Tibial artery (tissue), 4 donors: ENCODE measurements around the gene KSR1.

ENCODE experiments used
- DNase-seq, 2 donors: peaks; one replicate each; pipeline ENCODE4 v3.0.0-alpha.2; 2019
- H3K27ac ChIP-seq, 2 donors: fragments of 200-600 bp; sonication (generic) in 1 of 2; 1 replicate in 1 of 2; 2 replicates in 1 of 2; pipeline ENCODE4 v1.5.1; 2018 to 2019; ENCODE audit warnings: mild to moderate bottlenecking in 1 of 2
- H3K27me3 ChIP-seq, 2 donors: fragments of 200-600 bp; sonication (generic) in 1 of 2; one replicate each; pipeline versions ENCODE4 v1.5.1 to v1.6.0; 2016 to 2019
- H3K36me3 ChIP-seq, 3 donors: fragments of 200-600 bp; sonication (generic) in 2 of 3; one replicate each; pipeline ENCODE4 v1.5.1; 2016 to 2019; ENCODE audit warnings: mild to moderate bottlenecking in 2 of 3
- H3K4me1 ChIP-seq, 4 donors: fragments of 200-600 bp; sonication (generic) in 2 of 4; 1 replicate in 3 of 4; 2 replicates in 1 of 4; pipeline ENCODE4 v1.5.1; 2016 to 2019
- H3K4me3 ChIP-seq, 2 donors: fragments of 200-600 bp; sonication (generic) in 1 of 2; 1 replicate in 1 of 2; 2 replicates in 1 of 2; pipeline ENCODE4 v1.5.1; 2018 to 2019; ENCODE audit warnings: mild to moderate bottlenecking in 2 of 2
- H3K9me3 ChIP-seq, 3 donors: fragments of 200-600 bp; sonication (generic) in 1 of 3; one replicate each; pipeline ENCODE4 v1.5.1; 2016 to 2019
- CTCF ChIP-seq, 2 experiments: fragments of 200-600 bp in 1 of 2; fragments of 450-650 bp in 1 of 2; IDR thresholded peaks; one replicate each; pipeline ENCODE4 v1.5.1; 2017 to 2019; ENCODE audit warnings: antibody characterized with exemption in 2 of 2, mild to moderate bottlenecking in 1 of 2, moderate library complexity in 1 of 2
- intact Hi-C: fragments of 100-400 bp; cut with DNase I; formaldehyde crosslinking; loops from one replicate; pipeline ENCODE4 v1.15.0; 2023; ENCODE audit warnings: low total_unique reads

KSR1 gene

GRCh38 chr17:27539152-27539551, 82.9 kb downstream of the KSR1 start:
- no peak for TF ChIP-seq CTCF (IDR thresholded peaks at IDR 0.05)
- peak in 1 of 2 donors; percentile 59 for DNase-seq
- Histone ChIP-seq H3K27me3 (no peaks in the 10 kb centered on the region), H3K4me3 (no peak overlapping the region), H3K27ac (peak overlapping the region; percentile 65 to 86), H3K4me1 (peaks cover 4 to 49% (median 37%) of the 10 kb centered on the region in 4 donors), H3K9me3 (no peaks in the 10 kb centered on the region), H3K36me3 (no peaks in the 10 kb centered on the region)
- intact Hi-C loops: no loop called here

- Histone ChIP-seq H3K27ac (peak overlapping the region; percentile 65 to 86), H3K4me1 (peaks cover 4 to 42% (median 32%) of the 10 kb centered on the region in 4 donors), H3K27me3 (no peaks in the 10 kb centered on the region), H3K4me3 (no peak overlapping the region), H3K36me3 (no peaks in the 10 kb centered on the region), H3K9me3 (no peaks in the 10 kb centered on the region)
- intact Hi-C loops: no loop called here
- DNase-seq: no peak
- TF ChIP-seq CTCF (IDR thresholded peaks at IDR 0.05): no peak
Observed at GRCh38 chr17:27539794-27540317, 83.6 kb downstream of the KSR1 start.

GRCh38 chr17:27540318-27541101, 84.3 kb downstream of the KSR1 start:
- intact Hi-C loops: no loop called here
- Histone ChIP-seq H3K4me3 (peak overlapping the region in 1 of 2 donors; percentile 8), H3K9me3 (no peaks in the 10 kb centered on the region), H3K36me3 (no peaks in the 10 kb centered on the region), H3K4me1 (peaks cover 4 to 40% (median 34%) of the 10 kb centered on the region in 4 donors), H3K27ac (peak overlapping the region; percentile 65 to 86), H3K27me3 (no peaks in the 10 kb centered on the region)
- TF ChIP-seq CTCF (IDR thresholded peaks at IDR 0.05): no peak
- DNase-seq: peak; percentile 88 to 97

- Histone ChIP-seq H3K36me3 (no peaks in the 10 kb centered on the region), H3K4me3 (no peak overlapping the region), H3K27me3 (no peaks in the 10 kb centered on the region), H3K9me3 (no peaks in the 10 kb centered on the region), H3K27ac (peak overlapping the region; percentile 65 to 86), H3K4me1 (peaks cover 4 to 40% (median 32%) of the 10 kb centered on the region in 4 donors)
- intact Hi-C loops: no loop called here
- no peak for TF ChIP-seq CTCF (IDR thresholded peaks at IDR 0.05)
- no peak for DNase-seq
Observed at GRCh38 chr17:27541301-27542023, 85.2 kb downstream of the KSR1 start.

GRCh38 chr17:27542841-27543463, 86.7 kb downstream of the KSR1 start:
- Histone ChIP-seq H3K4me3 (no peak overlapping the region), H3K36me3 (no peaks in the 10 kb centered on the region), H3K27ac (no peak overlapping the region), H3K4me1 (peaks cover 4 to 40% (median 32%) of the 10 kb centered on the region in 4 donors), H3K27me3 (no peaks in the 10 kb centered on the region), H3K9me3 (no peaks in the 10 kb centered on the region)
- intact Hi-C loops: no loop called here
- TF ChIP-seq CTCF (IDR thresholded peaks at IDR 0.05): no peak
- DNase-seq: no peak
